DMS153 treated with DMSO at 0.1 percent for 48 hours (cell line): ENCODE measurements around the gene DICER1.

ENCODE experiments used
- DNase-seq: peaks from one replicate; lab custom pipeline; 2025; ENCODE audit not compliant: unreplicated experiment; lab: John Stamatoyannopoulos, UW

DICER1 gene

GRCh38 chr14:95125915-95126314, 31.4 kb downstream of the DICER1 start:
- DNase-seq = no peak

- DNase-seq = no peak
Measured at GRCh38 chr14:95125221-95125620, 32.1 kb downstream of the DICER1 start.

GRCh38 chr14:95123891-95124579, 33.3 kb downstream of the DICER1 start:
- no peak for DNase-seq

GRCh38 chr14:95122621-95122945, 34.7 kb downstream of the DICER1 start:
- DNase-seq = no peak

GRCh38 chr14:95121911-95122620, 35.3 kb downstream of the DICER1 start:
- no peak for DNase-seq

- no peak for DNase-seq
Measured at GRCh38 chr14:95119336-95119735, 38.0 kb downstream of the DICER1 start.

- no peak for DNase-seq
Measured at GRCh38 chr14:95117937-95118721, 39.2 kb downstream of the DICER1 start.

- no peak for DNase-seq
Measured at GRCh38 chr14:95113476-95113875, 43.9 kb downstream of the DICER1 start.

- no peak for DNase-seq
Measured at GRCh38 chr14:95111507-95112164, 45.7 kb downstream of the DICER1 start.

- no peak for DNase-seq
Measured at GRCh38 chr14:95110178-95110577, 47.2 kb downstream of the DICER1 start.

- no peak for DNase-seq
Measured at GRCh38 chr14:95107711-95108110, 49.6 kb downstream of the DICER1 start.

- no peak for DNase-seq
Measured at GRCh38 chr14:95106971-95107370, 50.4 kb downstream of the DICER1 start.

GRCh38 chr14:95104911-95105310, 52.4 kb downstream of the DICER1 start:
- DNase-seq = no peak

GRCh38 chr14:95102680-95103044, 54.7 kb downstream of the DICER1 start:
- no peak for DNase-seq

GRCh38 chr14:95101736-95102679, 55.3 kb downstream of the DICER1 start:
- no peak for DNase-seq

GRCh38 chr14:95098984-95099599, 58.2 kb downstream of the DICER1 start:
- peak; percentile 13 for DNase-seq

GRCh38 chr14:95097385-95097784, 59.9 kb downstream of the DICER1 start:
- DNase-seq = no peak

GRCh38 chr14:95096476-95096875, 60.9 kb downstream of the DICER1 start:
- no peak for DNase-seq

GRCh38 chr14:95095996-95096395, 61.3 kb downstream of the DICER1 start:
- DNase-seq = no peak

GRCh38 chr14:95092723-95093122, 64.6 kb downstream of the DICER1 start:
- no peak for DNase-seq
